WTC11 (cell line): Measurements from ENCODE around the gene NEURL1. TPM values are rescaled to one million over a fixed set of nuclear protein-coding genes. Genes with fewer than 3 reads are reported as not detected.

ENCODE experiments used
- ATAC-seq: fragments of 200-7000 bp; cut with Tn5 transposase; 2 replicates; pipeline ENCODE4 v1.10.0; 2021; ENCODE audit warnings: mild to moderate bottlenecking, moderate library complexity
- CTCF ChIA-PET: fragments of 300-600 bp; sonication (Branson Sonifier 250); formaldehyde crosslinking; loops from one replicate; lab custom pipeline; 2021; ENCODE audit warnings: antibody characterized with exemption; lab: Charles Lee
- POLR2A ChIA-PET: fragments of 350-600 bp; sonication (Branson Sonifier 250); formaldehyde crosslinking; loops from one replicate; lab custom pipeline; 2021; ENCODE audit warnings: antibody characterized with exemption; lab: Charles Lee
- DNase-seq: peaks from one replicate; pipeline ENCODE4 v3.0.0; 2021; ENCODE audit warnings: low spot score
- H3K27ac Mint-ChIP-seq: 2 replicates; pipeline ENCODE4 v1.8.0; 2021; ENCODE audit warnings: mixed read lengths
- H3K27me3 Mint-ChIP-seq: 2 replicates; pipeline ENCODE4 v1.8.0; 2021; ENCODE audit warnings: low read depth, mild to moderate bottlenecking, moderate library complexity, mixed read lengths
- H3K36me3 Mint-ChIP-seq: 2 replicates; pipeline ENCODE4 v1.8.0; 2021; ENCODE audit warnings: mixed read lengths
- H3K4me1 Mint-ChIP-seq: 2 replicates; pipeline ENCODE4 v1.8.0; 2022; ENCODE audit warnings: mixed read lengths
- H3K4me3 Mint-ChIP-seq: 2 replicates; pipeline ENCODE4 v1.8.0; 2021; ENCODE audit warnings: mild to moderate bottlenecking, moderate library complexity, mixed read lengths
- H3K9me3 Mint-ChIP-seq: 2 replicates; pipeline ENCODE4 v1.8.0; 2021; ENCODE audit warnings: mixed read lengths
- ATF1 ChIP-seq: sonication (generic); formaldehyde crosslinking; IDR thresholded peaks from 2 replicates; pipeline ENCODE4 v1.8.1; 2023; ENCODE audit warnings: mild to moderate bottlenecking, moderate library complexity, missing genetic modification reagents
- CBFB ChIP-seq: sonication (generic); formaldehyde crosslinking; IDR thresholded peaks from 2 replicates; pipeline ENCODE4 v1.8.1; 2022; ENCODE audit warnings: mild to moderate bottlenecking, low read depth, missing genetic modification reagents
- ELF4 ChIP-seq: sonication (generic); formaldehyde crosslinking; IDR thresholded peaks from 2 replicates; pipeline ENCODE4 v1.8.1; 2022; ENCODE audit warnings: low read depth, mild to moderate bottlenecking, moderate library complexity, missing genetic modification reagents
- IRF1 ChIP-seq: sonication (generic); formaldehyde crosslinking; IDR thresholded peaks from 2 replicates; pipeline ENCODE4 v1.8.0; 2023; ENCODE audit warnings: missing genetic modification reagents
- IRF2 ChIP-seq: sonication (generic); formaldehyde crosslinking; IDR thresholded peaks from 2 replicates; pipeline ENCODE4 v1.8.0; 2022; ENCODE audit warnings: low read depth, missing genetic modification reagents, borderline replicate concordance
- KAT7 ChIP-seq: sonication (generic); formaldehyde crosslinking; IDR thresholded peaks from 2 replicates; pipeline ENCODE4 v1.8.1; 2023; ENCODE audit warnings: missing genetic modification reagents, mild to moderate bottlenecking, borderline replicate concordance
- NFE2L1 ChIP-seq: sonication (generic); formaldehyde crosslinking; IDR thresholded peaks from 2 replicates; pipeline ENCODE4 v1.8.1; 2023; ENCODE audit warnings: missing genetic modification reagents
- NR3C1 ChIP-seq: sonication (generic); formaldehyde crosslinking; conservative IDR thresholded peaks from 2 replicates; pipeline ENCODE4 v1.8.1; 2023; ENCODE audit warnings: low read depth, mild to moderate bottlenecking, missing genetic modification reagents
- PREB ChIP-seq: sonication (generic); formaldehyde crosslinking; IDR thresholded peaks from 2 replicates; pipeline ENCODE4 v1.8.1; 2022; ENCODE audit warnings: mild to moderate bottlenecking, missing genetic modification reagents, moderate library complexity, borderline replicate concordance
- SP1 ChIP-seq: sonication (generic); formaldehyde crosslinking; conservative IDR thresholded peaks from 2 replicates; pipeline ENCODE4 v1.8.1; 2022; ENCODE audit warnings: missing genetic modification reagents
- ZBTB21 ChIP-seq: sonication (generic); formaldehyde crosslinking; IDR thresholded peaks from 2 replicates; pipeline ENCODE4 v1.8.1; 2023; ENCODE audit warnings: mild to moderate bottlenecking, missing genetic modification reagents, borderline replicate concordance
- ZNF232 ChIP-seq: sonication (generic); formaldehyde crosslinking; IDR thresholded peaks from 2 replicates; pipeline ENCODE4 v1.8.0; 2022; ENCODE audit warnings: mild to moderate bottlenecking, missing genetic modification reagents
- ZNF416 ChIP-seq: fragments of 250-450 bp; sonication (Bioruptor Pico); IDR thresholded peaks from 2 replicates; pipeline ENCODE4 v1.9.0; 2021; ENCODE audit warnings: mild to moderate bottlenecking, inconsistent platforms
- ZNF532 ChIP-seq: fragments of 250-450 bp; sonication (Bioruptor Pico); IDR thresholded peaks from 2 replicates; pipeline ENCODE4 v1.9.0; 2021; ENCODE audit warnings: mild to moderate bottlenecking, borderline replicate concordance
- total RNA-seq: library from RNA; stranded (reverse); gene quantifications from 3 replicates; pipeline ENCODE4 v1.2.3, GENCODE V29; 2021
- TF ChIP-seq, protein P1 (sequence below): fragments of 250-450 bp; sonication (Bioruptor Pico); IDR thresholded peaks from 2 replicates; pipeline ENCODE4 v1.9.0; 2021; ENCODE audit warnings: mild to moderate bottlenecking
- TF ChIP-seq, protein P2 (sequence below): fragments of 250-450 bp; sonication (Bioruptor Pico); IDR thresholded peaks from 2 replicates; pipeline ENCODE4 v1.8.0; 2021; ENCODE audit warnings: mild to moderate bottlenecking
- TF ChIP-seq, protein P3 (sequence below): sonication (generic); formaldehyde crosslinking; IDR thresholded peaks from 2 replicates; pipeline ENCODE4 v1.8.0; 2022; ENCODE audit warnings: mild to moderate bottlenecking, missing genetic modification reagents
- TF ChIP-seq, protein P4 (sequence below): sonication (generic); formaldehyde crosslinking; IDR thresholded peaks from 2 replicates; pipeline ENCODE4 v1.8.1; 2023; ENCODE audit warnings: mild to moderate bottlenecking, missing genetic modification reagents, moderate library complexity

NEURL1 gene
- total RNA-seq, 1 experiment from 2014 or later, result 1.2 TPM

- Mint-ChIP-seq H3K36me3 (peaks cover 20% of the 10 kb centered on the region), H3K4me1 (peaks cover 7% of the 10 kb centered on the region; the same call in 1 of the 2 replicates), H3K9me3 (peaks cover 34% of the 10 kb centered on the region), H3K27me3 (peaks cover 7% of the 10 kb centered on the region; the same call in 1 of the 2 replicates), H3K4me3 (no peak overlapping the region), H3K27ac (no peak overlapping the region)
- DNase-seq (no peak), ATAC-seq (no peak)
- POLR2A ChIA-PET, result no interaction called here
- TF ChIP-seq, protein P1, sequence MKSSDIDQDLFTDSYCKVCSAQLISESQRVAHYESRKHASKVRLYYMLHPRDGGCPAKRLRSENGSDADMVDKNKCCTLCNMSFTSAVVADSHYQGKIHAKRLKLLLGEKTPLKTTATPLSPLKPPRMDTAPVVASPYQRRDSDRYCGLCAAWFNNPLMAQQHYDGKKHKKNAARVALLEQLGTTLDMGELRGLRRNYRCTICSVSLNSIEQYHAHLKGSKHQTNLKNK, result no peak
- no peak for TF ChIP-seq SP1 (CRISPR knock-in tag)
- TF ChIP-seq CBFB, result no peak
- TF ChIP-seq, protein P2, sequence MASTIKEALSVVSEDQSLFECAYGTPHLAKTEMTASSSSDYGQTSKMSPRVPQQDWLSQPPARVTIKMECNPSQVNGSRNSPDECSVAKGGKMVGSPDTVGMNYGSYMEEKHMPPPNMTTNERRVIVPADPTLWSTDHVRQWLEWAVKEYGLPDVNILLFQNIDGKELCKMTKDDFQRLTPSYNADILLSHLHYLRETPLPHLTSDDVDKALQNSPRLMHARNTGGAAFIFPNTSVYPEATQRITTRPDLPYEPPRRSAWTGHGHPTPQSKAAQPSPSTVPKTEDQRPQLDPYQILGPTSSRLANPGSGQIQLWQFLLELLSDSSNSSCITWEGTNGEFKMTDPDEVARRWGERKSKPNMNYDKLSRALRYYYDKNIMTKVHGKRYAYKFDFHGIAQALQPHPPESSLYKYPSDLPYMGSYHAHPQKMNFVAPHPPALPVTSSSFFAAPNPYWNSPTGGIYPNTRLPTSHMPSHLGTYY (CRISPR knock-in tag), result no peak
- TF ChIP-seq, protein P3, sequence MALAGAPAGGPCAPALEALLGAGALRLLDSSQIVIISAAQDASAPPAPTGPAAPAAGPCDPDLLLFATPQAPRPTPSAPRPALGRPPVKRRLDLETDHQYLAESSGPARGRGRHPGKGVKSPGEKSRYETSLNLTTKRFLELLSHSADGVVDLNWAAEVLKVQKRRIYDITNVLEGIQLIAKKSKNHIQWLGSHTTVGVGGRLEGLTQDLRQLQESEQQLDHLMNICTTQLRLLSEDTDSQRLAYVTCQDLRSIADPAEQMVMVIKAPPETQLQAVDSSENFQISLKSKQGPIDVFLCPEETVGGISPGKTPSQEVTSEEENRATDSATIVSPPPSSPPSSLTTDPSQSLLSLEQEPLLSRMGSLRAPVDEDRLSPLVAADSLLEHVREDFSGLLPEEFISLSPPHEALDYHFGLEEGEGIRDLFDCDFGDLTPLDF (CRISPR knock-in tag), result no peak
- TF ChIP-seq ELF4 (CRISPR knock-in tag), result no peak
- no peak for TF ChIP-seq NR3C1 (CRISPR knock-in tag)
- no peak for TF ChIP-seq ZNF232 (CRISPR knock-in tag)
- no peak for TF ChIP-seq ATF1
- TF ChIP-seq ZNF532 (CRISPR knock-in tag), result no peak
- no peak for TF ChIP-seq PREB (CRISPR knock-in tag)
- TF ChIP-seq ZBTB21 (CRISPR knock-in tag), result no peak
- TF ChIP-seq, protein P4, sequence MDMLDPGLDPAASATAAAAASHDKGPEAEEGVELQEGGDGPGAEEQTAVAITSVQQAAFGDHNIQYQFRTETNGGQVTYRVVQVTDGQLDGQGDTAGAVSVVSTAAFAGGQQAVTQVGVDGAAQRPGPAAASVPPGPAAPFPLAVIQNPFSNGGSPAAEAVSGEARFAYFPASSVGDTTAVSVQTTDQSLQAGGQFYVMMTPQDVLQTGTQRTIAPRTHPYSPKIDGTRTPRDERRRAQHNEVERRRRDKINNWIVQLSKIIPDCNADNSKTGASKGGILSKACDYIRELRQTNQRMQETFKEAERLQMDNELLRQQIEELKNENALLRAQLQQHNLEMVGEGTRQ (CRISPR knock-in tag), result no peak
- CTCF ChIA-PET, result interaction anchor here (0.7 kb wide), 1 partner anchor 26 kb away, joined by 4 read pairs; no protein-coding TSS in a partner anchor
These were observed 35.0 kb downstream of the NEURL1 start for GRCh38 chr10:103528549-103528948.

- ChIA-PET POLR2A (no interaction called here), CTCF (no interaction called here)
- no peak overlapping the region for H3K27ac Mint-ChIP-seq
- peaks cover 23% of the 10 kb centered on the region for H3K36me3 Mint-ChIP-seq
- TF ChIP-seq ZNF416 (CRISPR knock-in tag), result no peak
- no peak for TF ChIP-seq NFE2L1 (CRISPR knock-in tag)
- TF ChIP-seq IRF1, result no peak
- TF ChIP-seq, protein P4 (CRISPR knock-in tag), result no peak
- TF ChIP-seq KAT7 (CRISPR knock-in tag), result no peak
- TF ChIP-seq IRF2 (CRISPR knock-in tag), result no peak
- H3K27me3 Mint-ChIP-seq, result peaks cover 10% of the 10 kb centered on the region; the same call in 1 of the 2 replicates
- peaks cover 7% of the 10 kb centered on the region; the same call in 1 of the 2 replicates for H3K4me1 Mint-ChIP-seq
- H3K4me3 Mint-ChIP-seq, result no peak overlapping the region
- ATAC-seq (no peak), DNase-seq (no peak)
- peaks cover 42% of the 10 kb centered on the region for H3K9me3 Mint-ChIP-seq
These were observed 36.0 kb downstream of the NEURL1 start for GRCh38 chr10:103529539-103529938.
